MCF 10A (cell line): Measurements from ENCODE around the gene CELSR1. TPM values are rescaled to one million over a fixed set of nuclear protein-coding genes. Genes with fewer than 3 reads are reported as not detected.

Experiments
- BruUV-seq: library from RNA; stranded (reverse); fragments of 400-500 nt; replicated peaks from 2 replicates; lab custom pipeline; 2021; lab: Mats Ljungman, UMichigan
- CTCF ChIA-PET: fragments of 300-600 bp; sonication (Branson Sonifier 250); formaldehyde crosslinking; extraction: SDS; loops from one replicate; lab custom pipeline; 2021; ENCODE audit warnings: antibody characterized with exemption, inconsistent platforms; lab: Yijun Ruan, JAX
- POLR2A ChIA-PET: fragments of 300-600, 350-650 bp; sonication (Branson Sonifier 250); formaldehyde crosslinking; extraction: SDS; loops from one replicate; lab custom pipeline; 2020; ENCODE audit warnings: antibody characterized with exemption, inconsistent platforms; lab: Yijun Ruan, JAX
- DNase-seq: peaks from one replicate; pipeline ENCODE4 v3.0.0-alpha.2; 2018; ENCODE audit not compliant: unreplicated experiment
- H3K27ac Mint-ChIP-seq: one replicate; pipeline ENCODE4 v1.8.0; 2022; ENCODE audit warnings: mild to moderate bottlenecking, low read depth, mixed read lengths; ENCODE audit not compliant: unreplicated experiment
- H3K27me3 Mint-ChIP-seq: one replicate; pipeline ENCODE4 v1.8.0; 2022; ENCODE audit warnings: mixed read lengths; ENCODE audit not compliant: insufficient read depth, unreplicated experiment
- H3K36me3 Mint-ChIP-seq: one replicate; pipeline ENCODE4 v1.8.0; 2022; ENCODE audit warnings: mild to moderate bottlenecking, moderate library complexity, mixed read lengths; ENCODE audit not compliant: insufficient read depth, unreplicated experiment
- H3K4me1 Mint-ChIP-seq: one replicate; pipeline ENCODE4 v1.8.0; 2022; ENCODE audit warnings: mixed read lengths; ENCODE audit not compliant: insufficient read depth, unreplicated experiment
- H3K4me3 Mint-ChIP-seq: one replicate; pipeline ENCODE4 v1.8.0; 2022; ENCODE audit warnings: mild to moderate bottlenecking, moderate library complexity, mixed read lengths; ENCODE audit not compliant: unreplicated experiment
- H3K9me3 Mint-ChIP-seq: one replicate; pipeline ENCODE4 v1.8.0; 2022; ENCODE audit warnings: mixed read lengths; ENCODE audit not compliant: unreplicated experiment
- CTCF ChIP-seq: fragments of 200-600 bp; IDR thresholded peaks from one replicate; pipeline ENCODE4 v1.8.0; 2022; ENCODE audit warnings: antibody characterized with exemption, mild to moderate bottlenecking; ENCODE audit not compliant: unreplicated experiment
- intact Hi-C: fragments of 100-400 bp; cut with micrococcal nuclease; formaldehyde crosslinking; loops from 2 replicates; pipeline ENCODE4 v1.14.1; 2022
- total RNA-seq: library from RNA; stranded (reverse); gene quantifications from 2 replicates; pipeline ENCODE4 v1.2.3, GENCODE V29; 2022

Gene CELSR1
- total RNA-seq, 1 experiment from 2014 or later = 49.1 TPM

DNA sequence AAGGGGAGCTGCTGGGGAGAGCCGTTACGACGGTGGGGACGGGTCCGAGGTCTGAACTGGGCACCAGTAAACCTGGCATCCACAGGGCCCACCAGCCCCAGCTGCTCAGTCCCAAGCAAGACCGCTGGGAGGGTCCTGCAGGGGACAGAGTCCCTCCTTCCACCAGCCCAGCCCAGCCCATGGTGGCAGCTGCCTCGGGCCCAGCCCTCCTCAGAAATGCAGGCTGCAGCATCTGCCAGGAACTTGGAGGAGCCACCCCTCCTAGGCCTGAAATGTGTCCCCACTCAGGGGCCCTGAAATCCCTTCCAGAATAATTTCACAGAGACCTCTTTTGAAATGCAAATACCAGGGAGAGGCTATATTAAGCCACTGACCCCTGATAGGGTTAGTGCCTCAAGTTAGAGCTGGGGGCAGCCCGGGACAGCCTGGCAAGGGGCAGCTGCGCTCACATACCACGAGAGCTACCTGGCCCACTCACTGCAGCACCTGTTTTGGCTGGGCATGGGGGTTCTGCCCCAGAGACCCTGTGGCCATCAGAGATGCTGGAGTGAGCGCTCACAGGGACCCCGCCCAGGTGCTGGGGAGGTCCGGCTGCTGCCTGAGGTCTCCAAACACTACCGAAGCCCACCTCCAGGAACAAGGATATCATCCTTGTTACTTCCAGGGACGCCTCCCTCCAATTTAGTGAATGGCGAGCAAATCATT is 53.1 kb downstream of the CELSR1 start:
- no TSS peak for BruUV-seq
- H3K27me3 Mint-ChIP-seq = no peaks in the 10 kb centered on the region
- H3K4me1 Mint-ChIP-seq = peaks cover 5% of the 10 kb centered on the region
- TF ChIP-seq CTCF = no peak
- H3K4me3 Mint-ChIP-seq = no peak overlapping the region
- ChIA-PET CTCF (interaction anchor here (0.5 to 0.6 kb wide), 3 partner anchors 17 to 412 kb away, joined by 3 to 5 read pairs (median 4); no protein-coding TSS in a partner anchor), POLR2A (no interaction called here)
- no peak for DNase-seq
- H3K9me3 Mint-ChIP-seq = no peaks in the 10 kb centered on the region
- intact Hi-C loops = no loop called here
- H3K27ac Mint-ChIP-seq = no peak overlapping the region
- peaks cover under 1% of the 10 kb centered on the region for H3K36me3 Mint-ChIP-seq

DNA sequence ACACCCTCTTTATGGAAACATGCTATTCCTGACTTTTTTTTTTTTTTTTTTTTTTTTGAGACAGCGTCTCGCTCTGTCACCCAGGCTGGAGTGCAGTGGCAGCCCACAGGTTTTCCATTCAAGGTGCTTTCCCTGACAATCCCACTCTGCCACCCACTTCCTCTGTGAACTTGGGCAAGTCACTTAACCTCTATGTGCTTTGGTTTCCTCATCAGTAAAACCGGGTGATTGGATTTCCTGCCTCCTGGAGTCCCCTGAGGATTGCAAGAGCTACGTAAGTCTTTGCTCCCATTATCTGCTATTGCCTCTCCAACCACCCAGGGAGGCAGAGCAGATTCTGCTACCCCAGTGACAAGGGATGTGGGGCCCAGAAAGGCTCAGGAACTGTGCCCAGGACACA is 54.1 kb downstream of the CELSR1 start:
- CTCF ChIA-PET = interaction anchor here (0.6 kb wide), 1 partner anchor 18 kb away, joined by 3 read pairs; no protein-coding TSS in a partner anchor
- no peak for TF ChIP-seq CTCF
- Mint-ChIP-seq H3K4me1 (no peaks in the 10 kb centered on the region), H3K36me3 (peaks cover 6% of the 10 kb centered on the region), H3K27me3 (no peaks in the 10 kb centered on the region), H3K27ac (no peak overlapping the region), H3K9me3 (no peaks in the 10 kb centered on the region), H3K4me3 (no peak overlapping the region)
- intact Hi-C loops = no loop called here
- no peak for DNase-seq
- POLR2A ChIA-PET = no interaction called here
- no TSS peak for BruUV-seq

GRCh38 chr22:46482056-46482675 is 55.3 kb downstream of the CELSR1 start:
- intact Hi-C loops = loop anchor here (1.0 kb wide), 1 partner anchor 33 kb away; no protein-coding TSS in a partner anchor
- no peak overlapping the region for H3K4me3 Mint-ChIP-seq
- H3K36me3 Mint-ChIP-seq = peaks cover 6% of the 10 kb centered on the region
- H3K4me1 Mint-ChIP-seq = no peaks in the 10 kb centered on the region
- CTCF ChIA-PET = interaction anchor here (1.1 to 1.6 kb wide), 2 partner anchors 56 to 60 kb away, joined by 3 to 8 read pairs; no protein-coding TSS in a partner anchor
- BruUV-seq = no TSS peak
- POLR2A ChIA-PET = no interaction called here
- DNase-seq = no peak
- H3K9me3 Mint-ChIP-seq = no peaks in the 10 kb centered on the region
- no peak for TF ChIP-seq CTCF
- H3K27me3 Mint-ChIP-seq = no peaks in the 10 kb centered on the region
- H3K27ac Mint-ChIP-seq = no peak overlapping the region

DNA sequence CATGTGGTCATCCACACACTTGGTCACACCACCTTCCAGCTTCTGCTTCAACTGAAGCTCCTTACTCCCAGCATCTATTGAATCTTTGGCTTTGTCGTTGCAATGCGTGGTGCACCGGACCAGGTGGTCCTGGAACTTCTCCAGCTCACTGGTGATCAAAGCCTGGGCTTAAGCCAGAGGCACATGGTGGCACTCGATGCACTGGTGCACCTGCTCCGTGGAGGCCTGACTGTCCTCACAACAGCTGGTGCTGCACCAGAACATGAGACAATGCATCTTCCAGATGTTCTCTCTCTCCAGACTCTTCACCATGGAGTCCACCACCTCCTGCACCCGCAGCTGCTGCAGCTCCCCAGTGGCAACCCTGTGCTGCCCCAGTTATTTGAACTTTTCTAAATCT is 56.0 kb downstream of the CELSR1 start:
- ChIA-PET CTCF (interaction anchor here (1.1 to 1.6 kb wide), 2 partner anchors 57 to 61 kb away, joined by 3 to 8 read pairs; no protein-coding TSS in a partner anchor), POLR2A (no interaction called here)
- Mint-ChIP-seq H3K4me1 (no peaks in the 10 kb centered on the region), H3K36me3 (peaks cover 6% of the 10 kb centered on the region), H3K9me3 (no peaks in the 10 kb centered on the region), H3K4me3 (no peak overlapping the region), H3K27me3 (no peaks in the 10 kb centered on the region), H3K27ac (no peak overlapping the region)
- TF ChIP-seq CTCF = no peak
- BruUV-seq = no TSS peak
- intact Hi-C loops = no loop called here
- DNase-seq = no peak
